OCI-LY7 (cell line): Measurements from ENCODE around the gene BABAM1. TPM values are rescaled to one million over a fixed set of nuclear protein-coding genes. Genes with fewer than 3 reads are reported as not detected.
A peak's percentile ranks its signal among the peaks of the same experiment; 100 is the strongest.

ENCODE experiments used
- BruUV-seq: library from RNA; stranded (reverse); fragments of 400-500 nt; replicated peaks from 2 replicates; lab custom pipeline; 2021; lab: Mats Ljungman, UMichigan
- CTCF ChIA-PET: fragments of 300-600 bp; sonication (Branson Sonifier 250); formaldehyde crosslinking; loops from one replicate; lab custom pipeline; 2022; ENCODE audit warnings: antibody characterized with exemption; ENCODE audit not compliant: unreplicated experiment; lab: Charles Lee
- POLR2A ChIA-PET: fragments of 300-600 bp; sonication (Branson Sonifier 250); formaldehyde crosslinking; loops from one replicate; lab custom pipeline; 2022; ENCODE audit warnings: antibody characterized with exemption; lab: Charles Lee
- DNase-seq: peaks from one replicate; pipeline ENCODE4 v3.0.0-alpha.2; 2015; ENCODE audit warnings: low spot score
- H2AFZ ChIP-seq: fragments of 200-600 bp; sonication (generic), shearing (Covaris generic); 2 replicates; pipeline ENCODE4 v1.6.1; 2014; ENCODE audit warnings: mild to moderate bottlenecking, antibody characterized with exemption, low read length, moderate library complexity
- H3K27ac ChIP-seq: fragments of 200-600 bp; sonication (generic); 2 replicates; pipeline ENCODE4 v1.5.1; 2014; ENCODE audit warnings: mixed run types, low read depth, mild to moderate bottlenecking, moderate library complexity, low read length, inconsistent platforms; ENCODE audit not compliant: poor library complexity, severe bottlenecking
- H3K36me3 ChIP-seq: fragments of 200-600 bp; sonication (generic); 2 replicates; pipeline ENCODE4 v1.6.1; 2014; ENCODE audit warnings: mild to moderate bottlenecking, antibody characterized with exemption, low read length, moderate library complexity, mixed read lengths; ENCODE audit not compliant: insufficient read depth
- H3K4me1 ChIP-seq: fragments of 200-600 bp; sonication (generic); 2 replicates; pipeline ENCODE4 v1.5.1; 2014; ENCODE audit warnings: mild to moderate bottlenecking, low read length; ENCODE audit not compliant: insufficient read depth, poor library complexity, severe bottlenecking
- H3K4me2 ChIP-seq: fragments of 200-600 bp; sonication (generic); 2 replicates; pipeline ENCODE4 v1.6.1; 2014; ENCODE audit warnings: mild to moderate bottlenecking, low read length
- H3K4me3 ChIP-seq: fragments of 200-600 bp; sonication (generic); 2 replicates; pipeline ENCODE4 v1.5.1; 2014; ENCODE audit warnings: mild to moderate bottlenecking, low read depth, low read length; ENCODE audit not compliant: poor library complexity, severe bottlenecking
- H3K79me2 ChIP-seq: fragments of 200-600 bp; sonication (generic); 2 replicates; pipeline ENCODE4 v1.6.1; 2016; ENCODE audit warnings: low read depth, mild to moderate bottlenecking, low read length, moderate library complexity, mixed read lengths; ENCODE audit not compliant: insufficient read depth
- H3K9me2 ChIP-seq: fragments of 200-600 bp; sonication (generic); 2 replicates; pipeline ENCODE4 v1.6.1; 2016; ENCODE audit warnings: mild to moderate bottlenecking, low read length, mixed read lengths; ENCODE audit not compliant: insufficient read depth
- H3K9me3 ChIP-seq: fragments of 200-600 bp; sonication (generic); 2 replicates; pipeline ENCODE4 v1.6.1; 2014; ENCODE audit warnings: mild to moderate bottlenecking, mixed run types, low read length, mixed read lengths
- H4K20me1 ChIP-seq: fragments of 200-600 bp; sonication (generic); 2 replicates; pipeline ENCODE4 v1.6.1; 2014; ENCODE audit warnings: mild to moderate bottlenecking, antibody characterized with exemption, low read length, moderate library complexity, mixed read lengths; ENCODE audit not compliant: insufficient read depth
- EZH2phosphoT487 ChIP-seq: fragments of 200-600 bp; sonication (generic); IDR thresholded peaks from 2 replicates; pipeline ENCODE4 v1.6.1; 2018; ENCODE audit warnings: low read depth, borderline replicate concordance, mild to moderate bottlenecking, mixed run types, antibody characterized with exemption, low read length, moderate library complexity, mixed read lengths
- intact Hi-C: fragments of 100-400 bp; cut with micrococcal nuclease; formaldehyde crosslinking; loops from one replicate; pipeline ENCODE4 v1.10.0; 2022; ENCODE audit not compliant: unreplicated experiment
- total RNA-seq, 2 experiments: library from RNA; depleted of rRNA in 1 of 2; stranded (reverse); fragments of >200 nt in 1 of 2; shearing (Covaris generic) in 1 of 2; gene quantifications; 2 replicates each; pipeline ENCODE4 v1.2.3, GENCODE V29; 2014 to 2022
- TF ChIP-seq, protein P1 (sequence below): fragments of 200-600 bp; sonication (generic); conservative IDR thresholded peaks from 2 replicates; pipeline ENCODE4 v1.5.1; 2014; ENCODE audit warnings: mild to moderate bottlenecking, antibody characterized with exemption, low read length, moderate library complexity, mixed read lengths

Gene BABAM1
- total RNA-seq, 2 experiments from 2014 or later: 79.0 to 118 TPM

DNA sequence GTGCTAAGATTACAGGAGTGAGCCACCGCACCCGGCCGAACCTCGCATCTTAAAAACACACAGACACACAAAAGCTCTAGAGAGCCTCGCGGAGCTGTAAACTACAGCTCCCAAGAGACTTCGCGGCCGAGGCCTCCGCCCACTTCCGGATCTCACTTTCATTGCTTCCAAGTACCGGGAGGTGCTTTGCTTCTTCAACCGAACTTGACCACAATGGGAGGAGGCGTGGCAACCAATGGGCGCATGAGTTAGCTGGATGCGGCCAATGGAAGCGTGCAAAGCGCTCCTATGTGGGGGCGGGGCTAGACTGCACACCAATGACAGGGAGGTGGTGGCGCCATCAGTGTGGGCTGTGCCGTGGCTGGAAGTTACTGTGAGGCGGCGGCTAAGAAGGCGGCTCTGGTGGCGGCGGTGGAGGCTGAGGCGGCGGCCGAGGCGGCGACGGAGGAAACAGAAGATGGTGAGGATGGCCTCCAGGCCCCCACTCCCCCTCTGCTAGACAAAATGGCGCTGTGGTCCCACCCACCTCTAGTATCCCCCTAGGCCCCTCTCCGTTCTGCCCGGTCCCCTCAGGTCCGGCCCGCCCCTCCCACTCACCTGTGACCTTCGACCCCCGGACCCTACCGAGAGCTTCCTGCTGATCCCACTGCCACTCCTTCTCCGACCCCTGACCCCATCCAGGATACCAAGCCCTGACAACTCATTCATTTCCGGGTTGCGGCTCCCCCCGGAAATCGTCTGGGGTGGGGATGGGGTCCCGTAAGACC lies 42.1 kb downstream of the BABAM1 start, which contains the start of gene DDA1:
Gene DDA1, plus strand, starts transcription at position 366 of the 767 bp plus-strand sequence. Its CDS starts 92 bp downstream, at position 458.
- TF ChIP-seq, protein P1, sequence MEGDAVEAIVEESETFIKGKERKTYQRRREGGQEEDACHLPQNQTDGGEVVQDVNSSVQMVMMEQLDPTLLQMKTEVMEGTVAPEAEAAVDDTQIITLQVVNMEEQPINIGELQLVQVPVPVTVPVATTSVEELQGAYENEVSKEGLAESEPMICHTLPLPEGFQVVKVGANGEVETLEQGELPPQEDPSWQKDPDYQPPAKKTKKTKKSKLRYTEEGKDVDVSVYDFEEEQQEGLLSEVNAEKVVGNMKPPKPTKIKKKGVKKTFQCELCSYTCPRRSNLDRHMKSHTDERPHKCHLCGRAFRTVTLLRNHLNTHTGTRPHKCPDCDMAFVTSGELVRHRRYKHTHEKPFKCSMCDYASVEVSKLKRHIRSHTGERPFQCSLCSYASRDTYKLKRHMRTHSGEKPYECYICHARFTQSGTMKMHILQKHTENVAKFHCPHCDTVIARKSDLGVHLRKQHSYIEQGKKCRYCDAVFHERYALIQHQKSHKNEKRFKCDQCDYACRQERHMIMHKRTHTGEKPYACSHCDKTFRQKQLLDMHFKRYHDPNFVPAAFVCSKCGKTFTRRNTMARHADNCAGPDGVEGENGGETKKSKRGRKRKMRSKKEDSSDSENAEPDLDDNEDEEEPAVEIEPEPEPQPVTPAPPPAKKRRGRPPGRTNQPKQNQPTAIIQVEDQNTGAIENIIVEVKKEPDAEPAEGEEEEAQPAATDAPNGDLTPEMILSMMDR: no peak
- TF ChIP-seq EZH2phosphoT487: no peak
- TSS peak; percentile 52 for BruUV-seq
- Histone ChIP-seq H3K9me2 (no peaks in the 10 kb centered on the region), H3K4me1 (peaks cover 29% of the 10 kb centered on the region), H2AFZ (no peak within 1 kb of the TSS), H3K4me2 (peak within 1 kb of the TSS; percentile 75), H3K36me3 (peaks cover 21% of the 10 kb centered on the region), H3K9me3 (no peaks in the 10 kb centered on the region), H3K27ac (peak within 1 kb of the TSS; percentile 40), H3K79me2 (peaks cover 31% of the 10 kb centered on the region), H3K4me3 (peak within 1 kb of the TSS; percentile 94), H4K20me1 (0 out of 2 replicates have a peak, but pooled peaks cover 5% of the 10 kb centered on the region)
- intact Hi-C loops: loop anchor here (1.0 to 5.0 kb wide), 2 partner anchors 25 to 443 kb away; partner anchors contain the start of genes ANO8 and FCHO1
- peak; percentile 100 for DNase-seq
- POLR2A ChIA-PET: interaction anchor here (0.6 to 2.4 kb wide), 7 partner anchors 8 to 96 kb away, joined by 3 to 15 read pairs (median 5); partner anchors contain the start of genes BABAM1 and BST2
- CTCF ChIA-PET: interaction anchor here (0.7 to 1.0 kb wide), 4 partner anchors 16 to 94 kb away, joined by 3 to 8 read pairs (median 4); partner anchors contain the start of gene USE1

DNA sequence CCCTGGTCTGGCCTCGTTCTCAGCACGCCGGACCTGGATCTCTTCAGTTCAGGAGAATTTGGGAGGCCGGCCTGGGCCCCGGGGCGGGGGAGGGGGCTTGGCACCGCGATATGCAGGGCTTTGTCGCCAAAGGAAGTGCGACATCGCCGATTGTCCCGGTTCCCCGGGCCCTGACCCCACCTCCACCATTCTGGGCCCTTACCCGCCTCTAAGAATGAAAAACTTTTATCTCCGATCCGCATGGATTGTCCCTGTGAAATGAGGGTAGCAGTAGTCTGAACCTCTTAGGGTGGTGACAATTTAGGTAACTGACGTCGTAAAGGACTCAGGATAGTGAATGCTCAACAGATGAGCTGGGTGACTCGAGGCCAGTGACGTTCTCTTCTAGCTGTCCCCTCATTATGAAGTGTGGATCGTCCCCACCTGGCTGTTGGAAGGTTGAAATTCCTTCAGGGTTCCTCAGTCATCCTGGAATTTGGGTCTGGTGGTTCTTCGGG lies 42.8 kb downstream of the BABAM1 start:
- Histone ChIP-seq H3K9me2 (no peaks in the 10 kb centered on the region), H3K79me2 (peaks cover 31% of the 10 kb centered on the region), H4K20me1 (0 out of 2 replicates have a peak, but pooled peaks cover 5% of the 10 kb centered on the region), H3K9me3 (no peaks in the 10 kb centered on the region), H3K36me3 (peaks cover 26% of the 10 kb centered on the region), H3K4me2 (peak overlapping the region; percentile 75), H3K4me1 (peaks cover 22% of the 10 kb centered on the region), H2AFZ (no peak overlapping the region), H3K27ac (peak overlapping the region; percentile 40), H3K4me3 (peak overlapping the region; percentile 94)
- intact Hi-C loops: loop anchor here (1.0 to 5.0 kb wide), 2 partner anchors 24 to 442 kb away; partner anchors contain the start of genes ANO8 and FCHO1
- BruUV-seq: no TSS peak
- no peak for TF ChIP-seq EZH2phosphoT487
- TF ChIP-seq, protein P1: no peak
- ChIA-PET POLR2A (interaction anchor here (1.0 to 2.4 kb wide), 2 partner anchors 23 to 43 kb away, joined by 6 to 15 read pairs; partner anchors contain the start of gene BABAM1), CTCF (no interaction called here)
- no peak for DNase-seq
